ENCODE results near the gene HERPUD1. TPM values are rescaled to one million over a fixed set of nuclear protein-coding genes. Genes with fewer than 3 reads are reported as not detected.
"Not testable (repeated sequence)": the region's sequence is repeated elsewhere in the genome, so short reads cannot be mapped to it uniquely, and the experiment has no call there.

Gene HERPUD1
- total and polyA plus RNA-seq, 2 donors from 2014 or later = 209 to 234 TPM

GRCh38 chr16:56990407-56991286, 58.7 kb downstream of the HERPUD1 start:
- Histone ChIP-seq H3K4me1 (ENCODE audit: control insufficient read depth in 2 of 3, insufficient read depth in 2 of 3, low read depth in 1 of 3, low read length in 3 of 3) (peaks cover 0 to 25% (median 7%) of the 10 kb centered on the region in 3 donors), H3K9me3 (ENCODE audit: control insufficient read depth in 2 of 3, insufficient read depth in 1 of 3, low read length in 3 of 3) (no peaks in the 10 kb centered on the region), H3K4me3 (ENCODE audit: low read length in 3 of 3) (peak overlapping the region in 2 of 3 donors; percentile 74 to 82), H3K36me3 (ENCODE audit: control insufficient read depth in 2 of 3, insufficient read depth in 3 of 3, low read length in 3 of 3) (no peaks in the 10 kb centered on the region), H3K27me3 (ENCODE audit: control insufficient read depth, insufficient read depth, low read length) (no peaks in the 10 kb centered on the region), H3K9ac (ENCODE audit: low read length in 3 of 3) (no peak overlapping the region), H3K27ac (ENCODE audit: low read depth in 2 of 2, low read length in 2 of 2) (no peak overlapping the region)
- no peak for TF ChIP-seq CTCF (IDR thresholded peaks at IDR 0.05; ENCODE audit: borderline replicate concordance, extremely low read depth, insufficient read depth)
- no peak for FAIRE-seq
- intact Hi-C loops (cut with DNase I) = no loop called here
- DNase-seq = no peak

GRCh38 chr16:56992431-56992830, 60.5 kb downstream of the HERPUD1 start:
- FAIRE-seq; H3K27ac ChIP-seq (ENCODE audit: low read depth in 2 of 2, low read length in 2 of 2); H3K9ac ChIP-seq (ENCODE audit: low read length in 3 of 3); H3K9me3 ChIP-seq (ENCODE audit: control insufficient read depth in 2 of 3, insufficient read depth in 1 of 3, low read length in 3 of 3); DNase-seq; intact Hi-C loops (cut with DNase I); H3K4me3 ChIP-seq (ENCODE audit: low read length in 3 of 3); H3K36me3 ChIP-seq (ENCODE audit: control insufficient read depth in 2 of 3, insufficient read depth in 3 of 3, low read length in 3 of 3); H3K27me3 ChIP-seq (ENCODE audit: control insufficient read depth, insufficient read depth, low read length): not testable (repeated sequence)
- peaks cover 0 to 23% (median 7%) of the 10 kb centered on the region in 3 donors for H3K4me1 ChIP-seq (ENCODE audit: control insufficient read depth in 2 of 3, insufficient read depth in 2 of 3, low read depth in 1 of 3, low read length in 3 of 3)

GRCh38 chr16:56993204-56993603, 61.3 kb downstream of the HERPUD1 start:
- DNase-seq (no peak), FAIRE-seq (no peak)
- TF ChIP-seq CTCF (IDR thresholded peaks at IDR 0.05; ENCODE audit: borderline replicate concordance, extremely low read depth, insufficient read depth) = no peak
- no peaks in the 10 kb centered on the region for H3K9me3 ChIP-seq (ENCODE audit: control insufficient read depth in 2 of 3, insufficient read depth in 1 of 3, low read length in 3 of 3)
- no peak overlapping the region for H3K27ac ChIP-seq (ENCODE audit: low read depth in 2 of 2, low read length in 2 of 2)
- H3K9ac ChIP-seq (ENCODE audit: low read length in 3 of 3) = no peak overlapping the region
- no peaks in the 10 kb centered on the region for H3K27me3 ChIP-seq (ENCODE audit: control insufficient read depth, insufficient read depth, low read length)
- H3K4me1 ChIP-seq (ENCODE audit: control insufficient read depth in 2 of 3, insufficient read depth in 2 of 3, low read depth in 1 of 3, low read length in 3 of 3) = peaks cover 0 to 21% (median 7%) of the 10 kb centered on the region in 3 donors
- H3K36me3 ChIP-seq (ENCODE audit: control insufficient read depth in 2 of 3, insufficient read depth in 3 of 3, low read length in 3 of 3) = no peaks in the 10 kb centered on the region
- intact Hi-C loops (cut with DNase I) = no loop called here
- no peak overlapping the region for H3K4me3 ChIP-seq (ENCODE audit: low read length in 3 of 3)

- H3K4me1 ChIP-seq (ENCODE audit: control insufficient read depth in 2 of 3, insufficient read depth in 2 of 3, low read depth in 1 of 3, low read length in 3 of 3) = peaks cover 0 to 12% (median 0%) of the 10 kb centered on the region in 3 donors
- H3K4me3 ChIP-seq (ENCODE audit: low read length in 3 of 3) = no peak overlapping the region
- no peak for TF ChIP-seq CTCF (IDR thresholded peaks at IDR 0.05; ENCODE audit: borderline replicate concordance, extremely low read depth, insufficient read depth)
- H3K27me3 ChIP-seq (ENCODE audit: control insufficient read depth, insufficient read depth, low read length) = no peaks in the 10 kb centered on the region
- H3K36me3 ChIP-seq (ENCODE audit: control insufficient read depth in 2 of 3, insufficient read depth in 3 of 3, low read length in 3 of 3) = no peaks in the 10 kb centered on the region
- DNase-seq = no peak
- no peak overlapping the region for H3K9ac ChIP-seq (ENCODE audit: low read length in 3 of 3)
- H3K27ac ChIP-seq (ENCODE audit: low read depth in 2 of 2, low read length in 2 of 2) = no peak overlapping the region
- intact Hi-C loops (cut with DNase I) = no loop called here
- no peaks in the 10 kb centered on the region for H3K9me3 ChIP-seq (ENCODE audit: control insufficient read depth in 2 of 3, insufficient read depth in 1 of 3, low read length in 3 of 3)
- no peak for FAIRE-seq
These were observed 62.4 kb downstream of the HERPUD1 start for GRCh38 chr16:56994311-56994710.

All from kidney (tissue), 14 donors.